ENCODE results near the gene SOS1. TPM values are rescaled to one million over a fixed set of nuclear protein-coding genes. Genes with fewer than 3 reads are reported as not detected.

SOS1 gene
- total and polyA plus RNA-seq, 4 donors, result 4.2 to 16.4 (median 7.2) TPM

DNA sequence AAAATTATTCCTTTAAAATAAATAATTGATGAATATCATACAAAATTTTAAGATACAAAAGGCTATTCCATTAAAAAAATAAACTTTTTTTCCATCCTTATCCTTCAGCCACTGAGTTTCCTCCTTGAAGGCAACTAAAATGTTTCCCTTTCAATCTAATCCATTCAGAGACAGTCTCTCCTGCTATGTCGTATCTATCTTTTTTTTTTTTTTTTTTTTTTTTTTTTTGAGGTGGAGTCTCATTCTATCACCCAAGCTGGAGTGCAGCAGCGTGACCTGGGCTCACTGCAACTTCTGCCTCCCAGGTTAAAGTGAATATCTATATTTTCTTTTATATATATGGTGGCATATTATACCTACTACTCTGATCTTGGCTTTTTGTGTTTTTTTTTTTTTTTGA, 31.7 kb upstream of the SOS1 start:
- H3K27ac ChIP-seq (ENCODE audit: low read depth in 1 of 2, low read length in 2 of 2), result no peak overlapping the region
- DNase-seq (ENCODE audit: low spot score), result no peak
- no peak overlapping the region for H3K4me3 ChIP-seq (ENCODE audit: low read depth in 1 of 3, low read length in 3 of 3)
- no peak overlapping the region for H3K9ac ChIP-seq (ENCODE audit: low read depth in 1 of 2, low read length in 2 of 2)
- TF ChIP-seq SP1 (IDR thresholded peaks at IDR 0.05) (no peak), EGR1 (IDR thresholded peaks at IDR 0.05; ENCODE audit: low read depth in 2 of 2) (no peak), RAD21 (IDR thresholded peaks at IDR 0.05) (no peak), MAX (IDR thresholded peaks at IDR 0.05) (no peak), JUND (IDR thresholded peaks at IDR 0.05) (no peak), FOXA1 (IDR thresholded peaks at IDR 0.05) (no peak), NR2F2 (IDR thresholded peaks at IDR 0.05) (no peak)
- TF ChIP-seq, protein P1, sequence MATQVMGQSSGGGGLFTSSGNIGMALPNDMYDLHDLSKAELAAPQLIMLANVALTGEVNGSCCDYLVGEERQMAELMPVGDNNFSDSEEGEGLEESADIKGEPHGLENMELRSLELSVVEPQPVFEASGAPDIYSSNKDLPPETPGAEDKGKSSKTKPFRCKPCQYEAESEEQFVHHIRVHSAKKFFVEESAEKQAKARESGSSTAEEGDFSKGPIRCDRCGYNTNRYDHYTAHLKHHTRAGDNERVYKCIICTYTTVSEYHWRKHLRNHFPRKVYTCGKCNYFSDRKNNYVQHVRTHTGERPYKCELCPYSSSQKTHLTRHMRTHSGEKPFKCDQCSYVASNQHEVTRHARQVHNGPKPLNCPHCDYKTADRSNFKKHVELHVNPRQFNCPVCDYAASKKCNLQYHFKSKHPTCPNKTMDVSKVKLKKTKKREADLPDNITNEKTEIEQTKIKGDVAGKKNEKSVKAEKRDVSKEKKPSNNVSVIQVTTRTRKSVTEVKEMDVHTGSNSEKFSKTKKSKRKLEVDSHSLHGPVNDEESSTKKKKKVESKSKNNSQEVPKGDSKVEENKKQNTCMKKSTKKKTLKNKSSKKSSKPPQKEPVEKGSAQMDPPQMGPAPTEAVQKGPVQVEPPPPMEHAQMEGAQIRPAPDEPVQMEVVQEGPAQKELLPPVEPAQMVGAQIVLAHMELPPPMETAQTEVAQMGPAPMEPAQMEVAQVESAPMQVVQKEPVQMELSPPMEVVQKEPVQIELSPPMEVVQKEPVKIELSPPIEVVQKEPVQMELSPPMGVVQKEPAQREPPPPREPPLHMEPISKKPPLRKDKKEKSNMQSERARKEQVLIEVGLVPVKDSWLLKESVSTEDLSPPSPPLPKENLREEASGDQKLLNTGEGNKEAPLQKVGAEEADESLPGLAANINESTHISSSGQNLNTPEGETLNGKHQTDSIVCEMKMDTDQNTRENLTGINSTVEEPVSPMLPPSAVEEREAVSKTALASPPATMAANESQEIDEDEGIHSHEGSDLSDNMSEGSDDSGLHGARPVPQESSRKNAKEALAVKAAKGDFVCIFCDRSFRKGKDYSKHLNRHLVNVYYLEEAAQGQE (IDR thresholded peaks at IDR 0.05), result no peak
- TF ChIP-seq, protein P2, sequence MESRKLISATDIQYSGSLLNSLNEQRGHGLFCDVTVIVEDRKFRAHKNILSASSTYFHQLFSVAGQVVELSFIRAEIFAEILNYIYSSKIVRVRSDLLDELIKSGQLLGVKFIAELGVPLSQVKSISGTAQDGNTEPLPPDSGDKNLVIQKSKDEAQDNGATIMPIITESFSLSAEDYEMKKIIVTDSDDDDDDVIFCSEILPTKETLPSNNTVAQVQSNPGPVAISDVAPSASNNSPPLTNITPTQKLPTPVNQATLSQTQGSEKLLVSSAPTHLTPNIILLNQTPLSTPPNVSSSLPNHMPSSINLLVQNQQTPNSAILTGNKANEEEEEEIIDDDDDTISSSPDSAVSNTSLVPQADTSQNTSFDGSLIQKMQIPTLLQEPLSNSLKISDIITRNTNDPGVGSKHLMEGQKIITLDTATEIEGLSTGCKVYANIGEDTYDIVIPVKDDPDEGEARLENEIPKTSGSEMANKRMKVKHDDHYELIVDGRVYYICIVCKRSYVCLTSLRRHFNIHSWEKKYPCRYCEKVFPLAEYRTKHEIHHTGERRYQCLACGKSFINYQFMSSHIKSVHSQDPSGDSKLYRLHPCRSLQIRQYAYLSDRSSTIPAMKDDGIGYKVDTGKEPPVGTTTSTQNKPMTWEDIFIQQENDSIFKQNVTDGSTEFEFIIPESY (IDR thresholded peaks at IDR 0.05), result no peak
- 92% methylated on average over 2 of the region's 2 CpGs for WGBS
- no peaks in the 10 kb centered on the region for H3K9me3 ChIP-seq (ENCODE audit: control insufficient read depth in 4 of 4, low read length in 3 of 4)
- no peaks in the 10 kb centered on the region for H3K36me3 ChIP-seq (ENCODE audit: control insufficient read depth in 4 of 4, insufficient read depth in 3 of 4, low read depth in 1 of 4, low read length in 3 of 4)
- H3K4me1 ChIP-seq (ENCODE audit: control insufficient read depth in 4 of 4, insufficient read depth in 4 of 4, low read length in 3 of 4), result peaks cover 0 to 5% (median 0%) of the 10 kb centered on the region in 4 donors
- no peaks in the 10 kb centered on the region for H3K27me3 ChIP-seq (ENCODE audit: control insufficient read depth in 4 of 4, insufficient read depth in 4 of 4, low read length in 3 of 4)

DNA sequence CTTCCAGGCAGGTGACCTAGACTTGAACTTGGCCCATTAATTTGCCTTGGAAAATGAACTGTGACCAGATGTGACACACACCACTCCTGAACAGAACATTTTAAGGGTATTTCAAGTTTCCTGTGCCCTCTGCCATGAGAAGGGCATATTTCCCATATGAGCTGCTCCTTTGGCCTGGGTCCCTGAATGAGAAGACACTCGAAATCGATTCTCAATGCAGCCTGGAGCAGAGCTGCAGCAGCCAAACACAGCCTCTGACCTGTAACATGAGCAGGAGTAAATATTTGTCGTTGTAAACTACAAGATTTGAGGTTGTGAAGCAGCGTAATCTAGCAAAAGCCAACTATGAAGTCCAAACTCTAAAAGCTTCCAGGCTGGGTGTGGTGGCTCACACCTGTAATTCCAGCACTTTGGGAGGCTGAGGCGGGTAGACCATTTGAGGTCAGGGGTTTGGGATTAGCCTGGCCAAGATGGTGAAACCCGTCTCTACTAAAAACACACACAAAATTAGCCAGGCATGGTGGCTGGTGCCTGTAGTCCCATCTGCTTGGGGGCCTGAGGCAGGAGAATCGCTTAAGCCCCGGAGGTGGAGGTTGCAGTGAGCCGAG, 30.1 kb upstream of the SOS1 start:
- H3K4me3 ChIP-seq (ENCODE audit: low read depth in 1 of 3, low read length in 3 of 3), result no peak overlapping the region
- TF ChIP-seq, protein P3, sequence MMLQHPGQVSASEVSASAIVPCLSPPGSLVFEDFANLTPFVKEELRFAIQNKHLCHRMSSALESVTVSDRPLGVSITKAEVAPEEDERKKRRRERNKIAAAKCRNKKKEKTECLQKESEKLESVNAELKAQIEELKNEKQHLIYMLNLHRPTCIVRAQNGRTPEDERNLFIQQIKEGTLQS (IDR thresholded peaks at IDR 0.05), result no peak
- peak; percentile 50 for TF ChIP-seq HNF4G (IDR thresholded peaks at IDR 0.05)
- TF ChIP-seq SP1 (IDR thresholded peaks at IDR 0.05), result peak; percentile 41
- no peak for TF ChIP-seq EGR1 (IDR thresholded peaks at IDR 0.05; ENCODE audit: low read depth in 2 of 2)
- TF ChIP-seq JUND (IDR thresholded peaks at IDR 0.05), result no peak
- TF ChIP-seq FOXA1 (IDR thresholded peaks at IDR 0.05), result no peak
- no peak for TF ChIP-seq GABPA (IDR thresholded peaks at IDR 0.05 in 1 of 2, conservative IDR thresholded peaks at IDR 0.05 in 1 of 2)
- TF ChIP-seq NR2F2 (IDR thresholded peaks at IDR 0.05), result no peak
- peak; percentile 20 to 51 for TF ChIP-seq RXRA (IDR thresholded peaks at IDR 0.05)
- TF ChIP-seq CTCF (IDR thresholded peaks at IDR 0.05; ENCODE audit: low read depth, low read length, missing input control), result no peak
- TF ChIP-seq, protein P2 (IDR thresholded peaks at IDR 0.05), result no peak
- no peak for TF ChIP-seq RAD21 (IDR thresholded peaks at IDR 0.05)
- TF ChIP-seq FOXA2 (IDR thresholded peaks at IDR 0.05), result peak; percentile 25
- peak; percentile 50 to 72 for TF ChIP-seq HNF4A (conservative IDR thresholded peaks at IDR 0.05)
- TF ChIP-seq TAF1 (conservative IDR thresholded peaks at IDR 0.05), result no peak
- no peak for TF ChIP-seq MAX (IDR thresholded peaks at IDR 0.05)
- no peak for TF ChIP-seq YY1 (IDR thresholded peaks at IDR 0.05)

More for the DNA sequence above, 30.1 kb upstream of the SOS1 start:
- H3K9me3 ChIP-seq (ENCODE audit: control insufficient read depth in 4 of 4, low read length in 3 of 4), result no peaks in the 10 kb centered on the region
- H3K9ac ChIP-seq (ENCODE audit: low read depth in 1 of 2, low read length in 2 of 2), result no peak overlapping the region
- WGBS, result 53% methylated on average over 9 of the region's 9 CpGs
- peaks cover 0 to 5% (median 0%) of the 10 kb centered on the region in 4 donors for H3K4me1 ChIP-seq (ENCODE audit: control insufficient read depth in 4 of 4, insufficient read depth in 4 of 4, low read length in 3 of 4)
- no peaks in the 10 kb centered on the region for H3K36me3 ChIP-seq (ENCODE audit: control insufficient read depth in 4 of 4, insufficient read depth in 3 of 4, low read depth in 1 of 4, low read length in 3 of 4)
- no peak overlapping the region for H3K27ac ChIP-seq (ENCODE audit: low read depth in 1 of 2, low read length in 2 of 2)
- no peaks in the 10 kb centered on the region for H3K27me3 ChIP-seq (ENCODE audit: control insufficient read depth in 4 of 4, insufficient read depth in 4 of 4, low read length in 3 of 4)
- DNase-seq (ENCODE audit: low spot score), result no peak
